GM18858 (cell line): ENCODE measurements around the gene FBXO4.
"Not testable (repeated sequence)": the region's sequence is repeated elsewhere in the genome, so short reads cannot be mapped to it uniquely, and the experiment has no call there.

Source experiments
- ATAC-seq: cut with Tn5 transposase; IDR thresholded peaks from one replicate; pipeline ENCODE4 v1.9.1; 2021; ENCODE audit not compliant: unreplicated experiment

The FBXO4 gene

GRCh38 chr5:41921166-41921565 lies 3.9 kb upstream of the FBXO4 start:
- ATAC-seq: no peak

GRCh38 chr5:41921874-41922273 lies 3.2 kb upstream of the FBXO4 start:
- no peak for ATAC-seq

GRCh38 chr5:41924526-41924871 lies 582 bp upstream of the FBXO4 start:
- ATAC-seq: no peak

- no peak for ATAC-seq
Observed at GRCh38 chr5:41925555-41925951, 472 bp downstream of the FBXO4 start.

GRCh38 chr5:41927604-41928003 lies 2.5 kb downstream of the FBXO4 start:
- ATAC-seq: no peak

GRCh38 chr5:41929035-41929434 lies 4.0 kb downstream of the FBXO4 start:
- ATAC-seq: no peak

- ATAC-seq: no peak
Observed at GRCh38 chr5:41932770-41933169, 7.7 kb downstream of the FBXO4 start.

GRCh38 chr5:41935544-41935943 lies 10.5 kb downstream of the FBXO4 start:
- ATAC-seq: no peak

GRCh38 chr5:41940641-41941040 lies 15.6 kb downstream of the FBXO4 start:
- no peak for ATAC-seq

- not testable (repeated sequence) for ATAC-seq
Observed at GRCh38 chr5:41945332-41945955, 20.4 kb downstream of the FBXO4 start.

- no peak for ATAC-seq
Observed at GRCh38 chr5:41951224-41951623, 26.1 kb downstream of the FBXO4 start.

GRCh38 chr5:41954286-41954685 lies 29.2 kb downstream of the FBXO4 start:
- ATAC-seq: no peak

GRCh38 chr5:41955432-41956024 lies 30.4 kb downstream of the FBXO4 start:
- no peak for ATAC-seq

GRCh38 chr5:41956943-41957342 lies 31.9 kb downstream of the FBXO4 start:
- no peak for ATAC-seq

- ATAC-seq: no peak
Observed at GRCh38 chr5:41960481-41960880, 35.4 kb downstream of the FBXO4 start.

GRCh38 chr5:41961736-41962135 lies 36.7 kb downstream of the FBXO4 start:
- no peak for ATAC-seq

GRCh38 chr5:41962491-41962890 lies 37.4 kb downstream of the FBXO4 start:
- no peak for ATAC-seq

GRCh38 chr5:41966401-41967105 lies 41.5 kb downstream of the FBXO4 start:
- ATAC-seq: no peak

- ATAC-seq: no peak
Observed at GRCh38 chr5:41967401-41967800, 42.3 kb downstream of the FBXO4 start.

- ATAC-seq: no peak
Observed at GRCh38 chr5:41968153-41968723, 43.2 kb downstream of the FBXO4 start.

GRCh38 chr5:41973087-41973486 lies 48.0 kb downstream of the FBXO4 start:
- ATAC-seq: no peak

- no peak for ATAC-seq
Observed at GRCh38 chr5:41973887-41974286, 48.8 kb downstream of the FBXO4 start.
